ENCODE results near the gene INTU.

GRCh38 chr4:127634181-127634580 is 1.4 kb downstream of the INTU start:
- TF ChIP-seq CTCF (IDR thresholded peaks at IDR 0.05) (no peak), POLR2A (IDR thresholded peaks at IDR 0.05) (no peak)
